ENCODE data around the gene RPH3AL.
"Not testable (repeated sequence)": the region's sequence is repeated elsewhere in the genome, so short reads cannot be mapped to it uniquely, and the experiment has no call there.

RPH3AL gene

GRCh38 chr17:227078-227945 is 125.3 kb downstream of the RPH3AL start:
- H3K4me3 Mint-ChIP-seq: no peak overlapping the region
- H3K4me1 Mint-ChIP-seq: no peaks in the 10 kb centered on the region
- H3K9me3 Mint-ChIP-seq: no peaks in the 10 kb centered on the region
- H3K27me3 Mint-ChIP-seq: no peaks in the 10 kb centered on the region
- H3K27ac Mint-ChIP-seq: peak overlapping the region in 1 of 2 donors; percentile 36
- no peak for DNase-seq
- no peak for ATAC-seq

GRCh38 chr17:226108-227077 is 126.2 kb downstream of the RPH3AL start:
- H3K4me1 Mint-ChIP-seq: no peaks in the 10 kb centered on the region
- no peaks in the 10 kb centered on the region for H3K9me3 Mint-ChIP-seq
- ATAC-seq: no peak
- no peaks in the 10 kb centered on the region for H3K27me3 Mint-ChIP-seq
- DNase-seq: no peak
- no peak overlapping the region for H3K27ac Mint-ChIP-seq
- no peak overlapping the region for H3K4me3 Mint-ChIP-seq

- no peak overlapping the region for H3K4me3 Mint-ChIP-seq
- DNase-seq (no peak), ATAC-seq (no peak)
- no peaks in the 10 kb centered on the region for H3K27me3 Mint-ChIP-seq
- H3K27ac Mint-ChIP-seq: no peak overlapping the region
- no peaks in the 10 kb centered on the region for H3K9me3 Mint-ChIP-seq
- H3K4me1 Mint-ChIP-seq: no peaks in the 10 kb centered on the region
Observed at GRCh38 chr17:225551-225950, 127.1 kb downstream of the RPH3AL start.

GRCh38 chr17:224576-224975 is 128.0 kb downstream of the RPH3AL start:
- not testable (repeated sequence) for H3K4me1 Mint-ChIP-seq, DNase-seq, ATAC-seq, H3K9me3 Mint-ChIP-seq, H3K27ac Mint-ChIP-seq, H3K27me3 Mint-ChIP-seq, H3K4me3 Mint-ChIP-seq

GRCh38 chr17:223723-224471 is 128.7 kb downstream of the RPH3AL start:
- no peak overlapping the region for H3K4me3 Mint-ChIP-seq
- no peaks in the 10 kb centered on the region for H3K27me3 Mint-ChIP-seq
- no peak overlapping the region for H3K27ac Mint-ChIP-seq
- H3K4me1 Mint-ChIP-seq: no peaks in the 10 kb centered on the region
- DNase-seq: no peak
- no peak for ATAC-seq
- H3K9me3 Mint-ChIP-seq: no peaks in the 10 kb centered on the region

GRCh38 chr17:222172-222571 is 130.4 kb downstream of the RPH3AL start:
- Mint-ChIP-seq H3K4me3 (no peak overlapping the region), H3K4me1 (no peaks in the 10 kb centered on the region), H3K9me3 (no peaks in the 10 kb centered on the region), H3K27ac (no peak overlapping the region), H3K27me3 (no peaks in the 10 kb centered on the region)
- no peak for ATAC-seq
- DNase-seq: no peak

- DNase-seq (no peak), ATAC-seq (no peak)
- no peak overlapping the region for H3K4me3 Mint-ChIP-seq
- no peaks in the 10 kb centered on the region for H3K27me3 Mint-ChIP-seq
- H3K4me1 Mint-ChIP-seq: no peaks in the 10 kb centered on the region
- H3K9me3 Mint-ChIP-seq: no peaks in the 10 kb centered on the region
- H3K27ac Mint-ChIP-seq: no peak overlapping the region
Observed at GRCh38 chr17:219696-220095, 132.9 kb downstream of the RPH3AL start.

- no peak overlapping the region for H3K4me3 Mint-ChIP-seq
- ATAC-seq: no peak
- H3K4me1 Mint-ChIP-seq: no peaks in the 10 kb centered on the region
- no peaks in the 10 kb centered on the region for H3K9me3 Mint-ChIP-seq
- H3K27me3 Mint-ChIP-seq: no peaks in the 10 kb centered on the region
- DNase-seq: no peak
- H3K27ac Mint-ChIP-seq: no peak overlapping the region
Observed at GRCh38 chr17:218432-219110, 134.0 kb downstream of the RPH3AL start.

- Mint-ChIP-seq H3K4me3 (no peak overlapping the region), H3K27ac (no peak overlapping the region), H3K27me3 (no peaks in the 10 kb centered on the region), H3K4me1 (no peaks in the 10 kb centered on the region), H3K9me3 (no peaks in the 10 kb centered on the region)
- ATAC-seq: no peak
- DNase-seq: no peak
Observed at GRCh38 chr17:216625-217024, 136.0 kb downstream of the RPH3AL start.

GRCh38 chr17:215563-216478 is 136.8 kb downstream of the RPH3AL start:
- not testable (repeated sequence) for H3K4me3 Mint-ChIP-seq, H3K4me1 Mint-ChIP-seq, H3K27me3 Mint-ChIP-seq, H3K9me3 Mint-ChIP-seq, DNase-seq
- H3K27ac Mint-ChIP-seq: peak overlapping the region in 1 of 2 donors; percentile 58
- peak; percentile 40 for ATAC-seq

GRCh38 chr17:214881-215331 is 137.7 kb downstream of the RPH3AL start:
- Mint-ChIP-seq H3K27ac (no peak overlapping the region), H3K4me1 (no peaks in the 10 kb centered on the region), H3K4me3 (no peak overlapping the region)

GRCh38 chr17:213286-214105 is 139.1 kb downstream of the RPH3AL start:
- H3K4me3 Mint-ChIP-seq: no peak overlapping the region
- no peaks in the 10 kb centered on the region for H3K9me3 Mint-ChIP-seq
- H3K27me3 Mint-ChIP-seq: no peaks in the 10 kb centered on the region
- ATAC-seq (no peak), DNase-seq (no peak)
- H3K4me1 Mint-ChIP-seq: no peaks in the 10 kb centered on the region
- peak overlapping the region in 1 of 2 donors; percentile 33 for H3K27ac Mint-ChIP-seq

More at GRCh38 chr17:214881-215331, 137.7 kb downstream of the RPH3AL start:
- Mint-ChIP-seq H3K9me3 (no peaks in the 10 kb centered on the region), H3K27me3 (no peaks in the 10 kb centered on the region)
- DNase-seq: no peak
- no peak for ATAC-seq

- Mint-ChIP-seq H3K27ac (no peak overlapping the region), H3K4me3 (no peak overlapping the region), H3K27me3 (no peaks in the 10 kb centered on the region), H3K9me3 (peaks cover 3 to 9% of the 10 kb centered on the region in 2 donors), H3K4me1 (no peaks in the 10 kb centered on the region)
- DNase-seq (no peak), ATAC-seq (no peak)
Observed at GRCh38 chr17:210402-210801, 142.2 kb downstream of the RPH3AL start.

All from stimulated activated naive CD8-positive, alpha-beta T cell treated with anti-CD3 and anti-CD28 coated beads, Interleukin-15, amount 100 ng/mL, for 72 hours (primary cell).